Measurements from ENCODE around the gene TMEM26.
"Not testable (repeated sequence)": the region's sequence is repeated elsewhere in the genome, so short reads cannot be mapped to it uniquely, and the experiment has no call there.

The TMEM26 gene

DNA sequence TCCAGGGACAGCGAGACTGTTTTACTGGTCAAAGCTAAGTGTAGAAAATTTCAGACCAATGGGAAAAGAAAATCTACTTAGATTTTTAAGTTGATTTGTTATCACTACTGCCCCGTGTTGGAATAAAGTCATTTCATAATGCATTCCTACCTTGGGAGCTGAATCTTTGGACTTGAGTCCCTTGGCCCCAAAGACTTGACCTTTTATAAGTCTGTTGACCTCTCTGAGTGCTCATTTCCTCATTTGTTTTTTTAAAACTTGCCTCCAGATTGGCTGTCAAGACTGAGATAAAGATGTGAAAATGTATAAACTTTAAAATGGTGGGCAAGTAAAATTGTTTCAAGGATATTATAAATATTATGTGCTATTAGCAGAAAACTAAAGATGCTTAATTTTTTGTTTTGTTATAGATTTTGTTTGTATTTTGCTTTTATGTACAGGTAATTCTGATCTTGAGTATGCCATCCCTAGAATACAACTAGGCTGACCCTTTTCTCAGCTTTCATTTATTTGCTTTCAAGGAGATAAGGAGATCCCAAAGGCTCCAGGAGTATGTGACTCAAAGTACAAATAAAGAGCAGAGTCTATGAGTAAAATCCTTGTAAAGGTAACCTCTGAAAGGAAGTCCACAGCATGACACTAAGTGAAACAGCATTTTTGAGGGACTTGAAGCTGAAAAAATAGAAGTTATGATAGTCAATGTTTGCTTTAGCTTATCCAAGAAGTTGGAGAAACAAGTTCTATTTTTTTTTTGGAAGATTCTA lies 54.6 kb downstream of the TMEM26 start:
- no peak for DNase-seq

DNA sequence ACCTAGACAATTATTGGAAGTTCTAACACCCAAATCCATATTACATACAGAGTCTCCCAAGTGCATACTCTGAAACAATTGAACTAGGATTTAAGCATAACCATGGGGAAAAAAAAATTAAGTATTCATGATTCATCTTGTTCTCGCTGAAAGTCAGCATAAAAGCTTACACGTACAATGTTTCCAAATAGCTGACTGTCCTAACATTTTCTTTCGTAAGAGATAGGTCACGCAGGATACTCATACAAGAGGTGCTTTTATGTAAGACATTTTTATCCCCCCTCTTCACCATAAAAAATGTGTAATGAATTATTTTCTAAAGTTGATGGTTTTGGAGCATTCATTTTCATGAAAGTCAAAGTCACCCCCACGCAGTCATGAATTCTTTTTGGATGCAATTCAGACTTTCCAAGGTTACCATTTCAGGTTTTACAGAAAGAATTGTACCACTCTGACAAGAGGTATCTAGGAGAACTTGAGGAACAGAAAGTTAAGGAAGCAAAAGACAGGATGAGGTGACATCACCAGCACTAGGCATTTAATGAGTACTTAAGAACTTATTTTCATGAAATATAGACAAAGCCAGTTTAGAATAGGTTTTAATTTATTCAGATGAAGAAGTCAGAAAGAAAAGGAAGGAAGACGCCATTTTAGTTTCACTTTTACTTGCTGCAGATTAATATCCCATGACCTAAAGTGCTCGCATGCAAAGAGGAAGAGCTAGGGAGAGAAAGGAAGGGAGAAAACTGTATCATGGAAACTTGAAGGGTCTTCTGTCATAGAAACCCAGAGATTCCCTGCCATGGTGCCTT lies 55.8 kb downstream of the TMEM26 start:
- no peak for DNase-seq

DNA sequence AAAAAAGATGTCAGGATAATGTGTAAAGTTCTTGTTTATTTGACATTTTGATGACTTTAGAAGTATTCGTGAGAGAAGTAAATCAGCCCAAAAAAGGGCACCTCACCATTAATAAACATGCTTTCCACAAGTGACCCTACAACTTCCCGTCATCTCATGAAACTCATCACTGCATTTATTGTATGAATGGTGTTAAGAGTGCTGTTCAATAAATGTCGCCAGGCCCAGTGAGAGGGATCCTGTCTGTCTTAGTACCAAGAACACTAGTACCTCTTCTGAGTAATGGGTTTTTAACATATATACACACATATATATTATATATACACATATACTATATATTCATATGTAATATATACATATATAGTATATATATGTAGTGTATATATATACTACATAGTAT lies 61.9 kb downstream of the TMEM26 start:
- no peak for DNase-seq

DNA sequence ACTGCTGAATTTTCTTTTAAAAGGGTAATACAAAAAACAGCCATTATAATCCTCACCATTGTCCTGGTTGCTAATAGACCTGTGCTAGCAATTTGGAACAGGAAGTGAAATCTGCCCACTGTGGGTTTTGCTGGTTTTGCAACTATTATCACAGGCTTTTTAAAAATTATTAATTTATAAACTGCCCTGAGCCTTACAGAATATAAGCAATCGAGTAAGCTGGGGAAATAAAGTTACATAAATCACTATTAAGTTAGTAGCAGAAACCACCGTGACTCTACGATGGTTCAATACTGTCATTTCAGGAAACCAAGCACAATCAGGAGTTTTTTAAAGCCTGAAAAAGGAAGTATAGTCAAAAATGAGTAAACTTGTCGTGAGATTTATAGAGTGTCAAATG lies 62.3 kb downstream of the TMEM26 start:
- no peak for DNase-seq

DNA sequence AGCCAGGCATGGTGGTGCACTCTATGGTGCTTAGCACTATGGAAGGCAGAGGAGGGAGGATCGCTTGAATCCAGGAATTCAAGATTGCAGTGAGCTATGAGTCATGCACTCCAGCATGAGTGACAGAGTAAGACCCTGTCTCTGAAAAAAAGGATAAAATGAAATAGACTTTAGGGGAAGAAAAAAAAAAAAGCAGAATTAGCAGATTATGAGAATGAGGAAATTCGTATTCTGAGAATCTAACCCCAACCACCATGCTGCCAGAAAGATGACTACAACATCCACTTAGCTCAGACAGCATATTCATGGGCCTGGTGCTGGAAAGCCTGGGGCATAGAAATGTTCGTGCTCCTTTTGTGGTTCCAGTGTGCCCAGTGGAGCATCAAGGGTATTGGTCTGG lies 63.3 kb downstream of the TMEM26 start:
- no peak for DNase-seq

DNA sequence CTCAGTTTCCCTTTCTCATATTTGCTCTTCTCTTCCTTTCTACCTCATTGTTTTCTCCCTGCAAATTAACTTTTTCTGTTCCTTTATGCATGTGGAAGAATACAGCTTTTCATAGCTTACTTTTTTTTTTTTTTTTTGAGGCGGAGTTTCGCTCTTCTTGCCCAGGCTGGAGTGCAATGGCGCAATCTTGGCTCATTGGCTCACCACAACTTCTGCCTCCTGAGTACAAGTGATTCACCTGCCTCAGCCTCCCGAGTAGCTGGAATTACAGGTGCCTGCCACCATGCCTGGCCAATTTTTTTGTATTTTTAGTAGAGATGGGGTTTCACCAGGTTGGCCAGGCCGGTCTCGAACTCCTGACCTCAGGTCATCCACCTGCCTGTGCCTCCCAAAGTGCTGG lies 64.2 kb downstream of the TMEM26 start:
- not testable (repeated sequence) for DNase-seq

DNA sequence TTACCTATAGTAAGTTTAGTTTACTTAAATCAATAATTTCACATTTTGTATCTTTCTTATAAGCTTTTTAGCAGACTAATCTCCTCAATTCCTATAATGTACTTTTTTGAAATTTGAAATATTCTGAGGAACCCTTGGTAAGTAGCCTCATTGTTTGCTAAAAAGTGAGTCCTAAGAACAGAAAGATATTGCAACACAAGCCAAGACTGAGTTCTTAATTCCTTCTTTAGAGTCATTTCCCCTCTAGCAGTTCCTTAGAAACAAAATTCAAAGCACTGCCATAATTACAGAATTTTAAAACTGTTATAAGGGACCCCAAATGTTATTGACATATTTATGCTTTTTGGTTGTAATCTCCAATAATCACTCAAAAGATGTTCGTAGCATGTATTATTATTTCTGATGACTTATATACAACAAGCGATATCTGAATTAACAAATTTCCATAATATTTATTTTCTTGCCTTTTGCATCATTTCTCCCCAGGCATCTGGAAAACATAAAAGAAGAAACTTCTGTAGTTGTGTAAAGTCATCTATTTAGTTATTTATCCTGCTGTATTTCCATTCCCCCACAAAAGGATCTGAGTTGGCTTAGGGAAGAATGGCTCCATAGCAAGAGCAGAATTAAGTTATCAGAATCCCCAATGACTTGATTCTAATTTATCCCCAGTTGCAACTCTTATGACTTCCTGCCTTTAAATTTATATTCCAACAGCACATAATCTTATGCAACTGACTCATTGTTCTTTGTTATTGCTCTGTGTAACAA lies 67.8 kb downstream of the TMEM26 start:
- no peak for DNase-seq

DNA sequence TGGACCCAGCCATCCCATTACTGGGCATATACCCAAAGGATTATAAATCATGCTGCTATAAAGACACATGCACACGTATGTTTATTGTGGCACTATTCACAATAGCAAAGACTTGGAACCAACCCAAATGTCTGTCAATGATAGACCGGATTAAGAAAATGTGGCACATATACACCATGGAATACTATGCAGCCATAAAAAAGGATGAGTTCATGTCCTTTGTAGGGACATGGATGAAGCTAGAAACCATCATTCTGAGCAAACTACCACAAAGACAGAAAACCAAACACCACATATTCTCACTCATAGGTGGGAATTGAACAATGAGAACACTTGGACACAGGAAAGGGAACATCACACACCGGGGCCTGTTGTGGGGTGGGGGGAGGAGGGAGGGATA lies 72.0 kb downstream of the TMEM26 start:
- DNase-seq, result not testable (repeated sequence)

DNA sequence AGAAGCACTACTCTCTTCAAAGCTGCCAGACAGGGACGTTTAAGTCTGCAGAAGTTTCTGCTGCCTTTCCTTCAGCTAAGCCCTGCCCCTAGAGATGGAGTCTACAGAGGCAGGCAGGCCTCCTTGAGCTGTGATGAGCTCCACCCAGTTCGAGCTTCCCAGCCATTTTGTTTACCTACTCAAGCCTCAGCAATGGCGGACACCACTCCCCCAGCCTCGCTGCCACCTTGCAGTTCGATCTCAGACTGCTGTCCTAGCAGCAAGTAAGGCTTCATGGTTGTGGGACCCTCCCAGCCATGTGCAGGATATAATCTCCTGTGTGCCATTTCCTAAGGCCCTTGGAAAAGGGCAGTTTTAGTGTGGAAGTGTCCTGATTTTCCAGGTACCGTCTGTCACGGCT lies 74.3 kb downstream of the TMEM26 start:
- DNase-seq, result no peak

DNA sequence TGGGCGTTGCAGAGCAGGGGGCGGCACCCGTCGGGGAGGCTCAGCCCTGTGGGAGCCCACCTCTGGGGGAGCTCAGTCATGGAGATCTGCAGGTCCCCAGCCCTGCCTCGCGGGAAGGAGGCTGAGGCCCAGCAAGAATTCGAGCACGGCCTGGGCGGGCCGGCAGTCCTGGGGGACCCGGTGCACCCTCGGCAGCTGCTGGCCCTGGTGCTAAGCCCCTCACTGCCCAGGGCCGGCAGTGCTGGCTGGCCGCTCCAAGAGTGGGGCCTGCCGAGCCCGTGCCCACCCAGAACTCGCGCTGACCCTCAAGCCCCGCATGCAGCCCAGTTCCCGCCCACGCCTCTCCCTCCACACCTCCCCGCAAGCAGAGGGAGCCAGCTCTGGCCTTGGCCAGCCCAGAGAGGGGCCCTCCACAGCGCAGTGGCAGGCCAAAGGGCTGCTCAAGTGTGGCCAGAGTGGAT lies 76.2 kb downstream of the TMEM26 start:
- no peak for DNase-seq

DNA sequence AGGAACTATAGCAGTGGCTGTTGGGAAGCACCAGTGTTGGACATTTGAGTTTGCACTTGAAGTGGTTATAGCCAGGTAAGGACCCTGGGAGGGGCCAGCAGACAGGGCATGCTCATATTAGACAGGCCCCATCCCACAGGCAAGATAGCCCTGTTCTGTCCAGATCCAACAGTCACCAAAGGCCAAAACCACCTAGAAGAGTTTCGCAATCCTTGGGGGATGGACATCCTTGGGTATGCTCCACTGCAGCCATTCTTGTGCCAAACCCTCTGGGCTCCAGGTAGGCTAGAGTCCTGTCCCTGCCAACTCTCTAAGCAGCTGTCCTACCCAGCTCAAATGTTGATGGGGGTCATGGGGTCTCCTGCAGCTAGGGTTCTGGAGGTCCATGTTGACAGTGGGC lies 76.8 kb downstream of the TMEM26 start:
- DNase-seq, result no peak

DNA sequence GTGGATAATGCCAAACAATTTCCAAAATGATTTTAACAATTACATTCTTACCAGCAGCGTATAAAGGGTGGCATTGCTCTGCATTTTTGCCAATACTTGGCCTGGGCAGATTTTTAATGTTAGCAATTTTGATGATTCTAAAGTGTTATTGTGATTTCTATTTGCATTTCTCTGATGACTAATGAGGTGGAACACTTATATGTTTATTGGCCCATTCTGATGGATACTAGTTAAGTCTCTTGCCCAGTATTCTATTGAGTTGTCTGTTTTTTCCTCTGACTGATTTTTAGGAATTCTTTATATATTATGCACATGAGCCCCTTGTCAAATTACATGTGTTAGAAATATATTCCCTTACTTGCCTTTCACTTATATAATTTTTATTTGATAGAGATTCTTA lies 86.8 kb downstream of the TMEM26 start:
- no peak for DNase-seq

DNA sequence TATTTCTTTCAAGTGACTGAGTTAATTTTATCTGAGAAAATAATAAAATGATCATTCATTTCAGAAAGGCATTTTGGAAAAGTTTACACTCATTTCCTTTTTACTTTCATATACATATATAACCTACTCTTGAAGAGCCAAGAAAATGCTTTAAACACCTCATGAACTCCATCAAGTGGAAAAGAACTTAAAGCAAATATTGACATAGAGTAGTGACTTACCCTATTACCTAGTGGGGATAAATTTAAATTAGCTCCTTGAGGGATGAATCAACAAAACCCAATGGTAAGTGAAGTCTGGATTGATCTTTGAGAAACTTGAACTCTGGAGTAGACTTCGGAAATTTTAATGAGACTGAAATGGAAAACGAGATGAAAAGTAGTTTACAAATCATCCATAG lies 88.6 kb downstream of the TMEM26 start:
- no peak for DNase-seq

DNA sequence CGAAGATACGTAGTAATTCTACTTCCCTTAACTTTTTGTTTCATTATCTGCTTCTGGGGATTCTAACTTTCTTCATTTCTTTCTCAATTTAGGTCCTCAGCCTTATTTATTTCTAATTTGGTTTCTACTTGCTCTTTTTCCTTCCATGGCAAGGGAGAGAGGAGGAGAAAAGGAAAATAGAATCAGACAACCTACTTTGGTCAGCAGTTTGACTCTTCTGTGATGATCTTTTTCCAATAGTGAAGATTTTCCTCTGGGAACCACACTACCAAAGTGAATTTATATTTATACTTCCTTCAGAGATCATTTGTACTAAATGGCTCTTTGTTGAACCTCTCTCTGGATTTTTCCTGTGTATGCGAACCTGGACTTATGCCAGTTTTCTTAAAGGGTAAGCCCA lies 90.2 kb downstream of the TMEM26 start:
- DNase-seq, result no peak

DNA sequence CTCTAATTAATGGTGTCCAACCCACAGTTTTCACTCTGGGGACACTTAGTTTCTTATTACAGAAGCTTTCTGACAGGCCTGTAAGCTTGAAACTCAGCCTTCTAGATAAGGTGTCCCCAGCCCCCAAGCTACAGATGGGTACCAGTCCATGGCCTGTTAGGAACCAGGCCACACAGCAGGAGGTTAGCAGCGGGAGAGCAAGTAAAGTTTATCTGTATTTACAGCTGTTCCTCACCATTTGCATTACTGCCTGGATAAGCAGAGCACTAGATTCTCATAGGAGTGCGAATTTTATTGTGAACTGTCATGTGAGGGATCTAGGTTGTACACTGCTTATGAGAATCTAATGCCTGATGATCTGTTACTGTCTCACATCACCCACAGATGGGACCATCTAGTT lies 93.7 kb downstream of the TMEM26 start:
- no peak for DNase-seq

DNA sequence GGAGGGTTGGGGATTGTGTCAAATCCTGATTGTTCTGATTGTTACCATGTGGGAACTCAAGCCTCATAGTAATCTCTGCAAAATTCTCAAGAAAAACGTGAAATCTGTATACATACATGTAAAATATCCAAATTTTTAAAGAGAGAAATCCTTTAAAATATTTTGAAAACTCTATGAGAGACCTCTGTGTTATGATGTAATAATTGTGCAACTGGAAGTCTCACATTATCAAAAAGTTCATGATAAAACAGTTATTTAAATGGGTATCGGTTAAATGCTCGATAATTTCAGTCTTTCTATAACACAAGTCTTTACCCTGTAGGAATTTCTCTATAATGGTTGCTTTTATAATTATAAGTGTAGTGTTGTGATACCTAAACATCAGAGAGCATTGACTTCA lies 95.5 kb downstream of the TMEM26 start:
- no peak for DNase-seq

Measured in NCI-H2227 treated with DMSO at 0.1 percent for 48 hours (cell line).